Fibroblast of lung (primary cell): ENCODE data around the gene RAB11FIP5.

Source experiments
- CTCF ChIP-seq, 2 donors: IDR thresholded peaks in 1 of 2; conservative IDR thresholded peaks in 1 of 2; 1 replicate in 1 of 2; 2 replicates in 1 of 2; pipeline ENCODE4 v1.5.1; 2011 to 2012; ENCODE audit warnings: low read length in 2 of 2, control low read depth in 1 of 2, inconsistent platforms in 1 of 2, low read depth in 1 of 2, mild to moderate bottlenecking in 1 of 2
- EZH2 ChIP-seq: IDR thresholded peaks from 2 replicates; pipeline ENCODE4 v1.5.1; 2012; ENCODE audit warnings: low read length, control low read depth, mild to moderate bottlenecking; ENCODE audit errors: missing control alignments

GRCh38 chr2:73109431-73110167 lies 3.1 kb downstream of the RAB11FIP5 start:
- TF ChIP-seq CTCF (conservative IDR thresholded peaks at IDR 0.05 in 1 of 2, IDR thresholded peaks at IDR 0.05 in 1 of 2; ENCODE audit: low read depth in 1 of 2, low read length in 2 of 2): no peak
- no peak for TF ChIP-seq EZH2
